MM.1S (cell line): ENCODE results near the gene RGS6.

Experiments
- CTCF ChIP-seq: fragments of 300-600 bp; sonication (generic); IDR thresholded peaks from 2 replicates; pipeline ENCODE4 v1.5.1; 2016; ENCODE audit warnings: antibody characterized with exemption, low read length, mixed read lengths
- EZH2 ChIP-seq: fragments of 300-600 bp; sonication (generic); optimal IDR thresholded peaks from 2 replicates; pipeline ENCODE3; 2017; ENCODE audit warnings: low read depth, mild to moderate bottlenecking, antibody characterized with exemption, low read length, mixed read lengths
- EZH2phosphoT487 ChIP-seq: fragments of 300-600 bp; sonication (generic); IDR thresholded peaks from 2 replicates; pipeline ENCODE4 v1.6.1; 2018; ENCODE audit warnings: antibody characterized with exemption, low read length

- TF ChIP-seq CTCF (no peak), EZH2 (no peak), EZH2phosphoT487 (no peak)
Measured at GRCh38 chr14:72341237-72341636, 409.0 kb downstream of the RGS6 start.
